HUES64 (cell line): ENCODE data around the gene GLI3.

Source experiments
- H3K27ac ChIP-seq: 2 replicates; pipeline ENCODE4 v1.7.0; 2013; ENCODE audit warnings: low read depth, low read length, inconsistent platforms
- H3K27me3 ChIP-seq: 2 replicates; pipeline ENCODE4 v1.6.1; 2013; ENCODE audit warnings: mild to moderate bottlenecking, low read length; ENCODE audit not compliant: insufficient read depth
- H3K36me3 ChIP-seq: 2 replicates; pipeline ENCODE4 v1.6.1; 2013; ENCODE audit warnings: mild to moderate bottlenecking, low read length; ENCODE audit not compliant: insufficient read depth
- H3K4me1 ChIP-seq: 2 replicates; pipeline ENCODE4 v1.6.1; 2013; ENCODE audit warnings: mild to moderate bottlenecking, low read length, moderate library complexity; ENCODE audit not compliant: insufficient read depth
- H3K4me3 ChIP-seq: 2 replicates; pipeline ENCODE4 v1.5.1; 2013; ENCODE audit warnings: mild to moderate bottlenecking, low read length, moderate library complexity
- H3K9ac ChIP-seq: 2 replicates; pipeline ENCODE4 v1.6.1; 2013; ENCODE audit warnings: mild to moderate bottlenecking, low read depth, low read length
- H3K9me3 ChIP-seq: 2 replicates; pipeline ENCODE4 v1.6.1; 2013; ENCODE audit warnings: low read depth, low read length; ENCODE audit not compliant: insufficient read depth
- whole genome bisulfite sequencing: fragments of 150-250, 120-280 bp; methylation state at CpG from one replicate; pipeline ENCODE4 v1.1.7; 2013; ENCODE audit warnings: missing lambda C conversion rate; 5-methylcytosine and 5-hydroxymethylcytosine counted together

GLI3 gene

DNA sequence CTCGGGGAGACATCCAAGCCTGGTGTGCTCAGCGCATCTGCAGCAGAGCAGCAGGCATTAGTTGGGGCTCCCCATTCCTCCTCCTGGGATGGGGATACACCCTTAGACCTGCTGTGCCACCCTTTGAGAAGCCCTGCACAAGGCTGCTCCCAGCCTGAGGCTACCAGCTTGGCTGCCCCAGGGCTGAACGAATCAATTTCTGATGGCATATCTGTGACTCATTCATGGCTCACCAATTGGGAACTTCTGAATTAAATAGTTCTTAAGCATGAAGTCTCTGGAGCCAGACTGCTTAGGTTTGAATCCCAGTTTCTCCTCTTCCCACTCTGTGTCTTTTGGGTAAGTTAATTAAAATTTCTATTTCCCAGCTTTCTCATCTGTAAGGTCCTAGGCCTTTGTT, 16.3 kb upstream of the GLI3 start:
- Histone ChIP-seq H3K36me3 (no peaks in the 10 kb centered on the region), H3K4me1 (no peaks in the 10 kb centered on the region), H3K9me3 (peaks cover 6% of the 10 kb centered on the region; the same call in 1 of the 2 replicates), H3K27me3 (no peaks in the 10 kb centered on the region), H3K27ac (no peak overlapping the region), H3K9ac (no peak overlapping the region), H3K4me3 (no peak overlapping the region)
- 95% methylated on average over 3 of the region's 3 CpGs for WGBS

DNA sequence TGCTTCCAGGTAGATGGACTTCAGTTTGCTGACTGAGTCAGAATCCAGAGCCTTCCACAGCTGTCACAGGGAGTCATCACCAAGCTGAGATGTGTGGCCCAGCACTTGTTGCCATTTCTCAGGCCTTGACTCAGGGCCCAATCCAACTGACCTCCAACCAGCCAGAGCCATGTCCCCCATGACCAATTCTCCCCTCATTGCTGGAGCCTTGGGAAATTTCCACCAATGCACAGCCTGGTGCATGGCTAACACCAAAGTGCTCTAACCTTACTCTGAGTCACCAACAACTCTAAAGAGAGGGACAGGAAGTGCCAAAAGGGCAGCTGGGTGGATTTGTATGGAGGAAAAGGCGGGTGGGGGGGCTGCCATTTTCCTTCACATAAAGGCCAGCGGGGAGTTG, 13.4 kb upstream of the GLI3 start:
- Histone ChIP-seq H3K27ac (no peak overlapping the region), H3K4me3 (no peak overlapping the region), H3K36me3 (no peaks in the 10 kb centered on the region), H3K9me3 (peaks cover 6% of the 10 kb centered on the region; the same call in 1 of the 2 replicates), H3K27me3 (no peaks in the 10 kb centered on the region), H3K4me1 (no peaks in the 10 kb centered on the region), H3K9ac (no peak overlapping the region)
- WGBS: 72% methylated on average over 2 of the region's 2 CpGs

DNA sequence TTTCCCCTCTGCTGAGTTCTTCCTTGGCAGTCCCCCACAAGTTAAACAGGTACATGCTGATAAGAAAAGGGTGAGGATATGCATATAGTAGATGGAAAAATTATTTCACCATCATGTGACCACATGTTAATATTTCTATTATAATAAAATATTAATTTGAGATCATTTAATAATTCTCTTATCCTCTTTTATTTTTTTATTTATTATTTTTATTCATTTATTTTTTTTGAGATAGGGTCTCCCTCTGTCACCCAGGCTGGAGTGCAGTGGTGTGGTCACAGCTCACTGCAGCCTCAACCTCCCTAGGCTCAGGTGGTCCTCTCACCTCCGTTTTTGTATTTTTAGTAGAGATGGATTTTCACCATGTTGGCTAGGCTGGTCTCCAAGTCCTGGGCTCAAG, 11.6 kb upstream of the GLI3 start:
- H3K4me3 ChIP-seq: no peak overlapping the region
- H3K9me3 ChIP-seq: peaks cover 6% of the 10 kb centered on the region; the same call in 1 of the 2 replicates
- H3K36me3 ChIP-seq: no peaks in the 10 kb centered on the region
- 92% methylated on average over 1 of the region's 1 CpG for WGBS
- H3K27me3 ChIP-seq: no peaks in the 10 kb centered on the region
- H3K4me1 ChIP-seq: no peaks in the 10 kb centered on the region
- H3K9ac ChIP-seq: no peak overlapping the region
- no peak overlapping the region for H3K27ac ChIP-seq

DNA sequence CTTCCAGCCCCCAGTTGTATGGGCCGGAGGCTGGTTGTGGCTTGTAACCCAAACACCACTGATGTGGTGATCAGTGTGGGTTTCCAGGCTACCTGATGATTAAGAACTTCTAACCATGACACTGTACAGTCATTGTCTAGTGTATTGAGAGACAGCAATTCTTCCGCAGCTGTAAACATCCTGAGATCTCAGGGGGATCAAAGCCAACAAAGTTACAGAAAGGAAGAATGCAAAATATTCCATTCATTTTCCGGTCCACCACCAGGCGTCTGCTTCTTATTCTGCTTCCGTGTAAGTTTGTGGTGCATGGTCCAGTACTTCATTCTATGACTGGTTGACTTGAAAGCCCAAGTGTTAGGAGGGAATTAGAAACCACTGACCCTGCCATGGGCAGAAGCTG, 10.3 kb upstream of the GLI3 start:
- peaks cover 6% of the 10 kb centered on the region; the same call in 1 of the 2 replicates for H3K9me3 ChIP-seq
- H3K36me3 ChIP-seq: no peaks in the 10 kb centered on the region
- no peaks in the 10 kb centered on the region for H3K4me1 ChIP-seq
- H3K27ac ChIP-seq: no peak overlapping the region
- H3K27me3 ChIP-seq: no peaks in the 10 kb centered on the region
- H3K9ac ChIP-seq: no peak overlapping the region
- no peak overlapping the region for H3K4me3 ChIP-seq
- 98% methylated on average over 5 of the region's 5 CpGs for WGBS

DNA sequence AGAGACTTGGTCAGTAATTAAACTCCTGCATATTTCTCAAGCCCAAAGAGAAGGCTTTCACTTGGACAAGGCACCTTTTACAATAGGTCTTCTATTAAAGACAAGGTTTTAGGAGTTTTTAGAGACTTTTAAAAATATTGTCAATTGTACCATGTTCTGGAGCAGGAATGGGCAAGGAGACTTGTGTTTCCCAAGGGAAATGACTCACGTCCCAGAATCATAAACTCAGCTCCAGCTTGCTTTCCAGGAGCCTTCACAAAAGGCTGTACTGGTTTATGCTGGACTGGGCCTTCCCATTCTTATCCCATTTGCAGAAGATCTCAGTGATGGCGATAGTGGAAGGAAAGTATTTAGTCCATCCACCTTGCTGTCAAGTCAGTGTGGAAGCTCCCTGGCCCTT, 7.8 kb upstream of the GLI3 start:
- whole genome bisulfite sequencing: 88% methylated on average over 2 of the region's 2 CpGs
- Histone ChIP-seq H3K9me3 (no peaks in the 10 kb centered on the region), H3K36me3 (no peaks in the 10 kb centered on the region), H3K27ac (no peak overlapping the region), H3K4me3 (no peak overlapping the region), H3K9ac (no peak overlapping the region), H3K27me3 (peaks cover 21% of the 10 kb centered on the region), H3K4me1 (peaks cover 8% of the 10 kb centered on the region)

DNA sequence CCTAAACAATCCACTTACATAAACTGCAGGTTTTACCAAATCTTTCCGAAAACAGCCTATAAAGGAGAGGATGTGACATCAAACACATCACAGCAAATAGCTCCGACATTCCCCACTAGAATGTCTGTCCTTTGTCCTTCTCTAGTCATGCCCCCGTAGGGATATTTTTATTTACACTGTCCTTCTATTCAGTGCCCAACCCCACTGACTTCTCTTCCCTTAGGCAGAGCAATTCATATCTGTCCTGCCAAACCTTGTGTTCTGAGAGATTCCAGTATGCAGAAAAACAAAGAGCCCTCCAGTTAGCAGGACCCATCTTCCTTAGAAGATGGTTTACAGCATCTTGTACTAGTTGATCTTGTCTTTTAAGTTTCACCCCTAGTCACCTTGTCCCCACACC, 5.4 kb upstream of the GLI3 start:
- Histone ChIP-seq H3K36me3 (no peaks in the 10 kb centered on the region), H3K9me3 (no peaks in the 10 kb centered on the region), H3K4me3 (no peak overlapping the region), H3K4me1 (peaks cover 20% of the 10 kb centered on the region), H3K27me3 (peaks cover 30% of the 10 kb centered on the region), H3K9ac (no peak overlapping the region), H3K27ac (no peak overlapping the region)
- WGBS: 93% methylated on average over 3 of the region's 3 CpGs

GRCh38 chr7:42241424-42241823, 4.4 kb upstream of the GLI3 start:
- Histone ChIP-seq H3K9me3 (no peaks in the 10 kb centered on the region), H3K4me3 (no peak overlapping the region), H3K36me3 (no peaks in the 10 kb centered on the region), H3K27ac (no peak overlapping the region), H3K27me3 (peaks cover 30% of the 10 kb centered on the region), H3K4me1 (peaks cover 20% of the 10 kb centered on the region), H3K9ac (no peak overlapping the region)
- WGBS: 95% methylated on average over 6 of the region's 6 CpGs

- peaks cover 30% of the 10 kb centered on the region for H3K27me3 ChIP-seq
- no peaks in the 10 kb centered on the region for H3K36me3 ChIP-seq
- H3K4me3 ChIP-seq: no peak overlapping the region
- no peaks in the 10 kb centered on the region for H3K9me3 ChIP-seq
- H3K9ac ChIP-seq: no peak overlapping the region
- H3K4me1 ChIP-seq: peaks cover 20% of the 10 kb centered on the region
- no peak overlapping the region for H3K27ac ChIP-seq
- WGBS: 70% methylated on average over 2 of the region's 2 CpGs
Measured at GRCh38 chr7:42240416-42240815, 3.4 kb upstream of the GLI3 start.

DNA sequence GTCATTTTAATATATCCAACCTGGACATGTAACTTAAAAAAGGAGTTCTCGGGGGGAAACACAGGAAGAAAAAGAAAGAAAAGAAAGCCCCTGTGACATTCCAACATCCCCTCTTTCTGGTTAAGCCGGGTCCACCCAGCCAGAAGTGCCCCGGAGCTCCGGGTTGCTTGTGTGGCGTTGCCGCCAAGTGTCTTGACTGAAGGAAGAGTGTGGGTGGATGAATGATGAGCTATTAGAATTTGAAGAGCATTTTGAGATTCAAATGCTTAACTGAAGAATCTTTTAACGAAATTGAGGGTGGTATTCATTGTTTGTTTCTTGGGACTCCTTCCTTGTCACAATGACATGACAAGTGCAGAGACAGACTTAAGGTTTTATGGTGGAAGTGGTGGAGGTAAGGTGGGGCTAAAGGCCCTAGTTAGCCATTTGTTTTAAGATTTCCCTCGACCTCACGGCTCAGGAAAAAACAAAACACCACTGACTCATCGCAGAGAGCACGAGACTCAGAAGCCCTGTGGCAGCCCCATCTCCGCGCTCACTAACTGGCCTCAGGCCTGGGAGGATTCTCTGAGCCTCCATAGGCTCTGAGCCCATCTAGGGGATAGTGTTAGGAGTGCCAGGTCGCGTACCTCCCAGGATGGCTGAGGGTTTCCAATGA, 1.8 kb upstream of the GLI3 start:
- no peaks in the 10 kb centered on the region for H3K9me3 ChIP-seq
- WGBS: 13% methylated on average over 15 of the region's 15 CpGs

GRCh38 chr7:42237811-42238541, 967 bp upstream of the GLI3 start:
- Histone ChIP-seq H3K4me1 (peaks cover 45% of the 10 kb centered on the region), H3K36me3 (no peaks in the 10 kb centered on the region; the same call in 1 of the 2 replicates), H3K27ac (peak overlapping the region; percentile 95), H3K4me3 (peak overlapping the region; percentile 92), H3K9ac (peak overlapping the region; percentile 84), H3K9me3 (no peaks in the 10 kb centered on the region), H3K27me3 (peaks cover 30% of the 10 kb centered on the region)
- whole genome bisulfite sequencing: under 1% methylated on average over 48 of the region's 66 CpGs

More for the DNA sequence above, 1.8 kb upstream of the GLI3 start:
- H3K9ac ChIP-seq: peak overlapping the region; percentile 72
- peaks cover 30% of the 10 kb centered on the region for H3K27me3 ChIP-seq
- peak overlapping the region; percentile 76 for H3K4me3 ChIP-seq
- no peaks in the 10 kb centered on the region; the same call in 1 of the 2 replicates for H3K36me3 ChIP-seq
- H3K27ac ChIP-seq: peak overlapping the region; percentile 69; the same call in 1 of the 2 replicates
- peaks cover 36% of the 10 kb centered on the region for H3K4me1 ChIP-seq

- H3K36me3 ChIP-seq: no peaks in the 10 kb centered on the region; the same call in 1 of the 2 replicates
- peaks cover 60% of the 10 kb centered on the region for H3K4me1 ChIP-seq
- no peaks in the 10 kb centered on the region for H3K9me3 ChIP-seq
- WGBS: under 1% methylated on average over 76 of the region's 76 CpGs
- peak overlapping the region; percentile 92 for H3K4me3 ChIP-seq
- H3K9ac ChIP-seq: peak overlapping the region; percentile 84
- peak overlapping the region; percentile 85 for H3K27ac ChIP-seq
- peaks cover 25% of the 10 kb centered on the region for H3K27me3 ChIP-seq
Measured at GRCh38 chr7:42236266-42236975, 588 bp downstream of the GLI3 start.
